Ectodermal cell (in vitro differentiated cells): Measurements from ENCODE around the gene MSL3.
A peak's percentile ranks its signal among the peaks of the same experiment; 100 is the strongest.

Experiments used
- H3K27ac ChIP-seq: 2 replicates; pipeline ENCODE4 v1.7.0; 2013; ENCODE audit warnings: mild to moderate bottlenecking, low read depth, low read length; ENCODE audit not compliant: insufficient read depth, poor library complexity, severe bottlenecking
- H3K27me3 ChIP-seq: 2 replicates; pipeline ENCODE4 v1.7.0; 2013; ENCODE audit warnings: mild to moderate bottlenecking, low read length; ENCODE audit not compliant: insufficient read depth, control insufficient read depth, poor library complexity, severe bottlenecking
- H3K36me3 ChIP-seq: one replicate; pipeline ENCODE4 v1.7.0; 2013; ENCODE audit warnings: low read length; ENCODE audit not compliant: control insufficient read depth, insufficient read depth
- H3K4me1 ChIP-seq: one replicate; pipeline ENCODE4 v1.7.0; 2013; ENCODE audit warnings: low read length; ENCODE audit not compliant: control insufficient read depth, insufficient read depth
- H3K4me3 ChIP-seq: 2 replicates; pipeline ENCODE4 v1.7.0; 2013; ENCODE audit warnings: low read depth, low read length, control low read depth; ENCODE audit not compliant: insufficient read depth
- H3K9me3 ChIP-seq: 2 replicates; pipeline ENCODE4 v1.7.0; 2013; ENCODE audit warnings: mild to moderate bottlenecking, low read length, moderate library complexity; ENCODE audit not compliant: control insufficient read depth
- WGBS, 2 experiments: methylation state at CpG; one replicate each; pipeline ENCODE4 v1.1.7; 2013; ENCODE audit warnings: missing lambda C conversion rate in 2 of 2; 5-methylcytosine and 5-hydroxymethylcytosine counted together

The MSL3 gene

DNA sequence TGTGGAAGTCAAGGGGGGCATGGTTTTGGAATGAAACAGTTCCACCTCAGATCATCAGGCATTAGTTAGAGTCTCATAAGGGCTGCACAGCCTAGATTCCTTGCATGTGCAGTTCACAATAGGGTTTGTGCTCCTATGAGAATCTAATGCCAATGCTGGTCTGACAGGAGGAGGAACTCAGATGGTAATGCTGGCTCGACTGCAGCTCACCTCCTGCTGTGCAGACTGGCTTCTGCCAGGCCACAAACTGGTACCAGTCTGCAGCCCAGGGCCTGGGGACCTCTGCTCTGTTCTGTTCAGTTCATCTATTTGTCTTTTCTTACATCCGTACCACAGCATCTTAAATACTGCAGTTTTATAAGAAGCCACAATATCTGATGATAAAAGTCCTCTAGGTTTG, 12.2 kb upstream of the MSL3 start:
- H3K36me3 ChIP-seq = no peaks in the 10 kb centered on the region
- no peak overlapping the region for H3K27ac ChIP-seq
- no peaks in the 10 kb centered on the region for H3K27me3 ChIP-seq
- no peak overlapping the region for H3K4me3 ChIP-seq
- H3K4me1 ChIP-seq = no peaks in the 10 kb centered on the region
- H3K9me3 ChIP-seq = no peaks in the 10 kb centered on the region
- WGBS, 2 experiments = 39 to 69% methylated on average over 1 to 2 of the region's 2 CpGs

DNA sequence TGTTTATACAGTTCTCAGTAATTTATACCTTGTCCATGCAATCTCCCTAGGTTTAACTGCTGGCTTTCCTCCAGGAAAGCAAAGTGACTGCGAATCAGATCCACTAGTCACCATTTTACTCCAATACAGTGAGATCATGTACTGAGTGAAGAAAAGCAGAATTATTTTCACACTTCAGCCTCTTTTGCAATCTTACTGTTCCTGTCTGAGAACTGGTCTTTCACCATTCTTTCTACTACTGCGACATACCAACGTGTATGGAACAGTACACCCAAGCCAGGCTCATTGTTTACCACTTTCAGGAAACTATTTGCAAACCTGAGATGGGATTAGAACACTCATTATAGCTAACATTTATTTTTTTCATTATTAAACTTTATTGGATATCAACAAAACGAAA, 8.0 kb upstream of the MSL3 start:
- H3K27me3 ChIP-seq = peaks cover 4% of the 10 kb centered on the region
- H3K36me3 ChIP-seq = no peaks in the 10 kb centered on the region
- 79 to 84% methylated on average over 3 to 4 of the region's 4 CpGs for WGBS, 2 experiments
- H3K4me3 ChIP-seq = no peak overlapping the region
- H3K4me1 ChIP-seq = no peaks in the 10 kb centered on the region
- no peaks in the 10 kb centered on the region for H3K9me3 ChIP-seq
- no peak overlapping the region for H3K27ac ChIP-seq

DNA sequence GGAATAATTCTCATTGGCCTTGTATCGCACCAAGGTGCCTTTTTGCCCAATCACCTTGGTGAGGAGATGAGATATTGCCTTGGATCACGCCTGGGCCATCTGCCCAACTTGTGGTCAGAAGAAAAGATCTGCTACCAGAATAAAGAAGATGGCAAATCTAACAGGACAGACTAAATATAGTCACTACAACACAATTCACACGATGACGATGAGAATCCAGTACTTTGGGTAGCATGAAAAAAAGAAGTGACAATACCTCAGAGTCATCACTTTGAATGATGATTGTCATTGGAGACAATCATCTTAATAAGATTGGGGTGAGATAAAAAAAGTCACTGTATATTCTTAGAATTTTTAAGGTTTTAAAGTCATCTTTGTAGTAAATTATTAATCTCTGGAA, 7.3 kb upstream of the MSL3 start:
- H3K27ac ChIP-seq = no peak overlapping the region
- no peak overlapping the region for H3K4me3 ChIP-seq
- H3K9me3 ChIP-seq = no peaks in the 10 kb centered on the region
- WGBS, 2 experiments = 82 to 94% methylated on average over 2 to 4 of the region's 4 CpGs
- peaks cover 4% of the 10 kb centered on the region for H3K27me3 ChIP-seq
- H3K36me3 ChIP-seq = no peaks in the 10 kb centered on the region
- H3K4me1 ChIP-seq = no peaks in the 10 kb centered on the region

DNA sequence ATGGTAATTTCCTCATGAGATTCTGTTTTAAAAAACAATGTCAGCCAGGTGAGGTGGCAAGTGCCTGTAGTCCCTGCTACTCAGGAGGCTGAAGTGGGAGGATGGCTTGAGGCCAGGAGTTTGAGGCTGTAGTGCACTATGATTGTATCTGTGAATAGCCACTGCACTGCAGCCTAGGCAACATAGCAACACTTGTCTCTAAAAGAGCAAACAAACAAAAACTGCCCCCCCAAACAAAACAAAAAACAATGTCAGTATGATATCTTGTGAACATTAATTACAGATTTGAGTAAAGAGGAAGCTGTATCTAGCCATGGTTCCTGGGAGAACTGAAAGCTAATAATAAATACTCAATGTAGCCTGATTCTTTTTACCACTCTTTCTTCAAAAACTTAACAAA, 6.8 kb upstream of the MSL3 start:
- H3K4me1 ChIP-seq = no peaks in the 10 kb centered on the region
- H3K36me3 ChIP-seq = no peaks in the 10 kb centered on the region

DNA sequence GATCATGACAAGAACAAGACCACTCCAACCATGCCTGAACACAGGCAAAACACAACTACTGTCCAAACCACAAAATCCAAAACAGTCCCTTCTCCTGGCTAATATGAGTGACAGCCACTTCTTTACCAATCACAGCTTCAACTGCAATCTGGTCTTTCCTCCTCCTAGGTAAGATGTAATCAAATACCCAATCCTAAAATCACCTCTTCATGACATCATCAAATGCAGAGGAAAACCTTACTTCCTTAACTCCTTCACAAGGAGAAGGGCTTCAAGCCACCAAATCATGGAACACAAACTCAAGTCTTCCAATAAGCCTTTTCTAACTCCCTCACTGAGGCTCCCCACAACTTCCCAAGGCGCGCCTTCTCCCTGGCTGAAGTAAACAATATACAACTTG, 4.4 kb upstream of the MSL3 start:
- Histone ChIP-seq H3K27ac (no peak overlapping the region), H3K9me3 (no peaks in the 10 kb centered on the region), H3K36me3 (no peaks in the 10 kb centered on the region), H3K27me3 (peaks cover 4% of the 10 kb centered on the region), H3K4me1 (no peaks in the 10 kb centered on the region), H3K4me3 (no peak overlapping the region)
- 87 to 89% methylated on average over 2 of the region's 2 CpGs for WGBS, 2 experiments

More for the DNA sequence above, 6.8 kb upstream of the MSL3 start:
- H3K27me3 ChIP-seq = peaks cover 4% of the 10 kb centered on the region
- H3K4me3 ChIP-seq = no peak overlapping the region
- no peaks in the 10 kb centered on the region for H3K9me3 ChIP-seq
- no peak overlapping the region for H3K27ac ChIP-seq

DNA sequence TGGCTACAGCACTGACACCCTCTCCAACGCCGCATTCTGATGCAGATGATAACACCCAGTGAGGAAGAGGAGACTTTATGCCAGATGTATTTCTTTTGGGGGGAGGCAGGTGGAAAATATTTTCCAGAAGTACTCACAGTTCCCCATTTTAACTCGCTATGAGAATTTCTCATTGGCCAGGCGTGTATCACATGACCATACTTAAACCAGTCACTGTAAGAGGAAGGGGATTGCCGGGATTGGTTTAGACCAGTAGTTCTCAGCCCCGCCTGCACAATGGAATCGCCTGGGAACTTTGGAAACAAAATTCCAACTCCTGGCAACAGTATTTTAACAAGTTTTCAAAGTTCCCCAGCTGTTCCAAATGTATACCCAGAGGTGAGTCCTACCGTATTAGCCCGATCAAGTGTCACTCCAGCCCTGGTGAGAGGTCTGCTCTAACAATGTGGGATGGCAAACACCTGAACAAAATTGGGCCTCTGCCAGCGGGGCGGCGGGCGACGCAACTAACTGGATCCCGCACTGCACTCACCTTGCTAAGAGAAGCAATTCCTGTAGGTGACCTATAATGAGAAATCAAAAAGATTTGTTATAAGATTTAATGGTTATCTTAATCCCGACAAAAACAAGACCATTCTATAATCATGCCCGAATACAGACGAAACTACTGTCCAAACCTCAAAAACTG, 2.9 kb upstream of the MSL3 start:
- no peaks in the 10 kb centered on the region for H3K4me1 ChIP-seq
- peaks cover 4% of the 10 kb centered on the region for H3K27me3 ChIP-seq
- no peak overlapping the region for H3K4me3 ChIP-seq
- H3K27ac ChIP-seq = no peak overlapping the region
- H3K36me3 ChIP-seq = no peaks in the 10 kb centered on the region
- 93 to 94% methylated on average over 17 to 18 of the region's 18 CpGs for WGBS, 2 experiments
- no peaks in the 10 kb centered on the region for H3K9me3 ChIP-seq

DNA sequence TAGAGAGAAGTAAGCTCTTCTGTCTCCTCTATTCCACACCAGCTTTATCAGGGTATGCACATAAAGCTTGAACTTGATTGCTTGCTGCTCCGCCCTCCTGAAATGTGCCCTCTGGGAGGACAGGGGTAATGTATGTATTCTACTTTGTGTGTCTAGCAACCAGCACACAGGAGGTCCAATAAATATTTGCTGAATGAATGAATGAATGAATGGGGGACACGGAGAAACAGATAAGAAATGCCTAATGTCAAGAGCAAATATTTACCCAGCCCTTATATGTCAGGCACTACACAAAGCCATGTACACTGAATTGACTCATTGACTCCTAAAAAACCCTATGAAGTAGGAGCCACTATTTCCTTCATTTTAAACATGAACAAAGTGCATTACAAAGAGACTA, 2.3 kb upstream of the MSL3 start:
- H3K9me3 ChIP-seq = no peaks in the 10 kb centered on the region
- no peaks in the 10 kb centered on the region for H3K4me1 ChIP-seq
- WGBS, 2 experiments = 91% methylated on average over 2 of the region's 2 CpGs; no CpG with 5 or more reads in 1 of the 2 experiments
- peaks cover 4% of the 10 kb centered on the region for H3K27me3 ChIP-seq
- H3K27ac ChIP-seq = no peak overlapping the region
- no peak overlapping the region for H3K4me3 ChIP-seq
- no peaks in the 10 kb centered on the region for H3K36me3 ChIP-seq

DNA sequence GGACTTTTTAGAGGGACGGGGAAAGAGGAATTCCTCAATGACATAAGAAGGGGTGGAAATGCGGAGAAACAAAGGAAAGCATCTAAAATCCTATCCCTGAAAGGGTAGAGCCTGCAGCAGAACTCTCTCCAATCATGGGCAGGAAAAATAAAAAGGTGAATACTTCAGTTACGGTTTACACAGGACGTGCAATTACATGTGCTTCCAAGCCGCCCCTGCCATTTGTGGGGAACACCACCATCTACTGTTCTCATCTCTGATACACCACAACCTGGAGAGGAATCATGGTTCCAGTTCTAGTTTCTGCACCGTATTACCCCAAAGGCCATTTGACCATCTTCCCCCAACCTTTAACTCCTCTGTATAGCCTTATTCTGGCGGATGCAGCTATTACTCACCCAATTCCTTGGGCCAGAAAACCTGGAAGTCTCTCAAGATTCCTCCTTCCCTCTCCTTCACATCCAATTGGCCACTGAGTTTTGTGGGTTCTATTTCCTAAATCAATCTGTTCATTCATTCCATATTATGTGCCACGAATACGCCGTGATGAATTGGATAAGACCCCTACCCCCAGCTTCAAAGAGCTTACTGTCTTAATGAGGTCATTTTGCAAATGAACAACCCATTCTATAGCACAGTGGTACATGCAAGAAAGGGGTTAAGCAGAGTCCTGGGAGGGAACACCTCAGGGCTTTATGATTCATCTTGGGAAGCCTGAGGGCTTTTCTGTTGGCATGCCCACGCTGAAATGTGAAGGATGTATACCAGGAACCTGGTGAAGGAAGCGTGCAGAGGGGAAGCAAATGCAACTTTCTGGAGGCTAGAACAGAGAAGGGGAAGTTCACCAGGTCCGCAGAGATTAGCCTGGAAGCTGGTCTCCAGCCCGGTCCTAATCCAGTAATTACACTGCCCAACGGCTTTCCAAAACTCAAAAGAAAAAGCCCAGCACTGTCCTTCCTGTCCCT, 1.4 kb upstream of the MSL3 start:
- H3K36me3 ChIP-seq = no peaks in the 10 kb centered on the region
- H3K9me3 ChIP-seq = no peaks in the 10 kb centered on the region
- peaks cover 4% of the 10 kb centered on the region for H3K27me3 ChIP-seq
- 69 to 72% methylated on average over 15 of the region's 15 CpGs for WGBS, 2 experiments
- no peak overlapping the region for H3K4me3 ChIP-seq
- no peaks in the 10 kb centered on the region for H3K4me1 ChIP-seq
- H3K27ac ChIP-seq = no peak overlapping the region

DNA sequence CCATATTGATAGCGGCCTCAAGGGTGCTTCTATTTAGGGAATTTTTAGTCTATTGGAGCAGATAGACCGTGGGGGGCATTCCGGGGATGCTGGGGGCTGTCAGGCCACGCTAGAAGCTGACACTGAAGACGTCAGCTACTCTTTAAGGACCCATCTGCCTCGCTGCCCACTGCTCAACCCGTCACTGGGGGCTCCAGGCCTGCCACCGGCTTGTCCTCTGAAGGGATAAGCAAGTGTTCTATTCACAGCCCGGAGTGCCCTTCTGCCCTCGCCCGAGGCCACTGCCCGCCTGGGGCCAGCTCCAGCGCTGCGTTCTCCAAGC, 679 bp upstream of the MSL3 start:
- H3K27ac ChIP-seq = no peak overlapping the region

DNA sequence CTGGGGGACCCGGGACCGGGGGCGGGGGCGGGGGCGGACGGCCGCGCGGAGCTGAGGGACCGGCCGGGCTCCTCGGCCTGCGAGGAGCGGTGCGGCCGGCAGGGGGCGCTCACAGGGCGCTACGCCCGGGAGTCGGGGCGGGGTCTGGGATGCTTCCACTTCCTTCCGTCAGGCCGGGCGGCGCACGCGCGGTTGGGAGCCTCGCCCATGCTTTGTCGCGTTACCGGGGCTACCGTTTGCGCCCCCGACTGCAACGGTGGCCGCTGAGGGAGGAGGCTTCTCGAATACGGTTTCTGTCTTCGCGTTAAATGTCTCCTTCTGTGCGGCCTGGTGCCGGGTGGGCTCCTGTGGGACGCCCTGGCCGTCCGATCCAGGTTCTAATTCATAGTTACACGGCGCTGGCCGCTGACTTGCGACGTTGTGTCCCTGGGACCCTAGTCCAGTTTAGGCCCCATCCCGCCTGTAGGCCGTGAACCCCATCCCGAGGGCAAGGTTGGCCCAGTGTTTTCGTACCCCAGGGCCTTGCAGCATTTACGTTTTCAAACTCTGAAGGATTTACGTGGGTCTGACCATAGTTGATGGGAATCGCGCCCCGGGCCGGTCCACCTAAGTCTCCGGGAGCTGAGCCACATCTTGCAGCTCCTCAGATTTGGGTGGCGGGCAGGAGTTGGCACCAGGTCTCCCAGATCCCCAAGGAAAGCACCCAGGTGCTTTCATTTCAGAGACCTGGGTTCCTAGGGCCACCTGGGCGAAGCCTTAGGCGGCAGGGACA, 549 bp downstream of the MSL3 start:
- Histone ChIP-seq H3K27me3 (no peaks in the 10 kb centered on the region), H3K36me3 (peaks cover 4% of the 10 kb centered on the region), H3K9me3 (no peaks in the 10 kb centered on the region), H3K4me3 (peak overlapping the region; percentile 78), H3K27ac (peak overlapping the region; percentile 69), H3K4me1 (no peaks in the 10 kb centered on the region)
- 1% methylated on average over 66 of the region's 66 CpGs for WGBS, 2 experiments

More for the DNA sequence above, 679 bp upstream of the MSL3 start:
- peak overlapping the region; percentile 52 for H3K4me3 ChIP-seq
- H3K4me1 ChIP-seq = no peaks in the 10 kb centered on the region
- whole genome bisulfite sequencing, 2 experiments = 1 to 5% methylated on average over 13 to 14 of the region's 14 CpGs
- H3K27me3 ChIP-seq = peaks cover 1% of the 10 kb centered on the region
- H3K9me3 ChIP-seq = no peaks in the 10 kb centered on the region
- H3K36me3 ChIP-seq = peaks cover 4% of the 10 kb centered on the region
